Tibial nerve (tissue), 4 donors: ENCODE results near the gene HIPK2. TPM values are rescaled to one million over a fixed set of nuclear protein-coding genes. Genes with fewer than 3 reads are reported as not detected.

ENCODE experiments used
- DNase-seq, 2 donors: peaks; one replicate each; pipeline ENCODE4 v3.0.0-alpha.2; 2019; ENCODE audit warnings: low spot score in 2 of 2
- H3K27ac ChIP-seq, 4 donors: fragments of 200-600 bp; sonication (generic) in 3 of 4; one replicate each; pipeline ENCODE4 v1.5.1; 2017 to 2019; ENCODE audit warnings: mild to moderate bottlenecking in 1 of 4
- H3K27me3 ChIP-seq, 2 donors: fragments of 200-600 bp; sonication (generic) in 1 of 2; one replicate each; pipeline versions ENCODE4 v1.5.1 to v1.6.0; 2017 to 2019
- H3K36me3 ChIP-seq, 3 donors: fragments of 200-600 bp; sonication (generic); one replicate each; pipeline ENCODE4 v1.5.1; 2018 to 2019
- H3K4me1 ChIP-seq, 4 donors: fragments of 200-600 bp; sonication (generic) in 3 of 4; one replicate each; pipeline ENCODE4 v1.5.1; 2017 to 2019
- H3K4me3 ChIP-seq, 4 donors: fragments of 200-600 bp; sonication (generic) in 3 of 4; one replicate each; pipeline ENCODE4 v1.5.1; 2017 to 2019; ENCODE audit warnings: mild to moderate bottlenecking in 1 of 4, moderate library complexity in 1 of 4
- H3K9me3 ChIP-seq, 4 donors: fragments of 200-600 bp; sonication (generic) in 3 of 4; one replicate each; pipeline ENCODE4 v1.5.1; 2017 to 2019
- CTCF ChIP-seq, 5 experiments: fragments of 200-600 bp in 3 of 5; fragments of 450-650 bp in 2 of 5; sonication (generic) in 3 of 5; IDR thresholded peaks; one replicate each; pipeline ENCODE4 v1.5.1; 2016 to 2019; ENCODE audit warnings: antibody characterized with exemption in 5 of 5, mild to moderate bottlenecking in 3 of 5, moderate library complexity in 2 of 5
- EP300 ChIP-seq, 2 donors: sonication (generic); formaldehyde crosslinking; IDR thresholded peaks; one replicate each; pipeline ENCODE4 v1.6.1; 2017; ENCODE audit warnings: antibody characterized with exemption in 2 of 2, mild to moderate bottlenecking in 1 of 2
- POLR2A ChIP-seq, 2 donors: fragments of 450-650 bp; IDR thresholded peaks; one replicate each; pipeline ENCODE4 v1.6.1; 2017; ENCODE audit warnings: antibody characterized with exemption in 2 of 2, mild to moderate bottlenecking in 2 of 2, moderate library complexity in 2 of 2
- WGBS, 2 donors: methylation state at CpG; one replicate each; pipeline ENCODE4 v1.1.5; 2018; 5-methylcytosine and 5-hydroxymethylcytosine counted together
- total RNA-seq, 4 donors: library from RNA; depleted of rRNA; stranded (reverse); fragments of >200 nt; gene quantifications; one replicate each; pipeline ENCODE4 v1.1.0, GENCODE V29; 2016

The HIPK2 gene
- total RNA-seq: 10 to 100 TPM; 24.9 to 41.1 (median 29.7) TPM

DNA sequence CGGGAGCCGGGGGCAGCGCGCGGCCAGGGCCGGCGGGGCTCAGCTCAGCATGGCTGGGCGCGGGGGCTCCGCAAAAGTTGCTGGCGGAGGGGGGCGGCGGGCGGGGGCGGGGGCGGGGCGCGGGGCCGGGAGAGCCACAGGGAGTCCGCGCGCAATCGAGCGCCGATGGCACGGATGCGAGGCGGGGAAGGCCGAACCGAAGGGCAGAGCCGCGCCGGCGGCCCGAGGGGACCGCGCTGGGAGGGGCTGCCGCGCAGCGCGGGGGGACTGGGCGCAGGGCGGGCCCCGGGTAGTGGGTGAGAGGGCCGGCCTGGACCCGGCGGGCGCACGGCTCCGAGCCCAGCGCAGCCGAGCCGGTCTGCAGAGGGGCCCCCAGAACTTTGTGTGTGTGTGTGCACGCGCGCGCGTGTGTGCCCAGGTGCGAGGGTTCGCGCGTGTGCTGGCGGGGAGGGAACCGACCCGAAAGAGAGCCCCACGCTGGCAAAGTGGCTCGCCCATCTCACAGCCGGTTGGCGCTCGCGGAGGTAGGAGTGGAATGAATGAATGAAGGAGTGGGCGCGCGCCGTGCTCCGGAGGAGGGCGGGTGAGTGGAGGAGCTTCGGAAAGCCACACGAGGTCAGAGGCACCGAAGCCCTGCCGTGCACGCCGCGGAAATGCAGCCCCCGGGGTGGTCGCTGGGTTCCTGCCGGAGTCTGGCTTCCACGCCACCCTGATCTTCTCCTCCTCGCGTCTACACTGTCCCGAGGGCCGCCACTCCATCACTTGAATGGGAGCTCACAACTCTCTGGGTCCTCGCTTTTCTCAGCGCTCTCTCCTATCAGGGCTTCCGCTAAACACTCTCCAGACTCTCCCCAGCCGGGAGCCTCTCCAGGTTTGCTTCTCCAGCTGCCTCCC is at the start of gene HIPK2:
Gene HIPK2, minus strand, starts transcription at position 51 of the 894 bp plus-strand sequence. CDS start 375 bp downstream, outside the sequence.
- 0 to 1% methylated on average over 52 to 58 of the region's 96 CpGs for WGBS, 2 donors

DNA sequence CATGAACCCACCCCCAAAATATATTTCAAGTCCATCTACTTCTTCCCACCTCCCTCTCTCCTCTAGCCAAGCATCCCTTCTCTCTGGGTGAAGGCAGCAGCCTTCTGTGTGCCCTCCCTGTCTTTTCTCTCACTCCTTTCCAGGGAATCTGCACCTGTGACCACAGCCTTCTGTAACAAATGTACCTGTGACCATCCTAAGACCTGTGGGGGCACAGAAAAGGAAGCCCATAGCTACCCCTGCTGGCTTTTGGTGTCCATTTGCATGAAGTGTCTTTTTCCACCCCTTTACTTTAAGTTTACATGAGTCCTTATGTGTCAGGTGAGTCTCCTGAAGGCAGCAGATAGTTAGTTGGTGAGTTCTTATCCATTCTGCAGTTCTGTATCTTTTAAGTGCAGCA is 49.2 kb upstream of the HIPK2 start:
- Histone ChIP-seq H3K27ac (no peak overlapping the region), H3K4me1 (no peaks in the 10 kb centered on the region), H3K4me3 (no peak overlapping the region), H3K27me3 (no peaks in the 10 kb centered on the region), H3K9me3 (no peaks in the 10 kb centered on the region), H3K36me3 (no peaks in the 10 kb centered on the region)
- TF ChIP-seq EP300 (IDR thresholded peaks at IDR 0.05): no peak
- TF ChIP-seq CTCF (IDR thresholded peaks at IDR 0.05): no peak
- DNase-seq: no peak

More for the DNA sequence above, at the start of gene HIPK2:
- Histone ChIP-seq H3K27me3 (no peaks in the 10 kb centered on the region), H3K27ac (peak within 1 kb of the TSS; percentile 87 to 98 (median 94)), H3K36me3 (no peaks in the 10 kb centered on the region), H3K4me3 (peak within 1 kb of the TSS; percentile 67 to 97 (median 84)), H3K9me3 (no peaks in the 10 kb centered on the region), H3K4me1 (peaks cover 0 to 33% (median 10%) of the 10 kb centered on the region in 4 donors)
- TF ChIP-seq EP300 (IDR thresholded peaks at IDR 0.05) (peak in 1 of 2 donors; percentile 21), CTCF (IDR thresholded peaks at IDR 0.05) (no peak), POLR2A (IDR thresholded peaks at IDR 0.05) (peak in 1 of 2 donors; percentile 38)
- DNase-seq: peak; percentile 39 to 62

GRCh38 chr7:139825666-139826290 is 48.0 kb upstream of the HIPK2 start:
- WGBS, 2 donors: 58 to 64% methylated on average over 9 of the region's 9 CpGs
- TF ChIP-seq EP300 (IDR thresholded peaks at IDR 0.05) (no peak), CTCF (IDR thresholded peaks at IDR 0.05) (no peak), POLR2A (IDR thresholded peaks at IDR 0.05) (no peak)
- DNase-seq: no peak

GRCh38 chr7:139823959-139824521 is 46.2 kb upstream of the HIPK2 start:
- Histone ChIP-seq H3K9me3 (no peaks in the 10 kb centered on the region), H3K4me3 (no peak overlapping the region), H3K27ac (no peak overlapping the region), H3K36me3 (no peaks in the 10 kb centered on the region), H3K4me1 (no peaks in the 10 kb centered on the region), H3K27me3 (peaks cover 0 to 5% of the 10 kb centered on the region in 2 donors)
- WGBS, 2 donors: 69 to 70% methylated on average over 8 of the region's 8 CpGs
- TF ChIP-seq CTCF (IDR thresholded peaks at IDR 0.05) (no peak), POLR2A (IDR thresholded peaks at IDR 0.05) (no peak), EP300 (IDR thresholded peaks at IDR 0.05) (no peak)
- DNase-seq: no peak

More at GRCh38 chr7:139825666-139826290, 48.0 kb upstream of the HIPK2 start:
- Histone ChIP-seq H3K4me1 (no peaks in the 10 kb centered on the region), H3K36me3 (no peaks in the 10 kb centered on the region), H3K27ac (no peak overlapping the region), H3K27me3 (peaks cover 0 to 5% of the 10 kb centered on the region in 2 donors), H3K4me3 (no peak overlapping the region), H3K9me3 (no peaks in the 10 kb centered on the region)
